Stimulated activated CD4-positive, alpha-beta T cell treated with anti-CD3 and anti-CD28 coated beads, Interleukin-1b, Interleukin-23, amount 100 ng/mL, for 24 hours (primary cell): Measurements from ENCODE around the gene CCDC87.
A peak's percentile ranks its signal among the peaks of the same experiment; 100 is the strongest.

Source experiments
- DNase-seq, 4 experiments: peaks; one replicate each; pipeline ENCODE4 v3.0.0-alpha.2; 2020; ENCODE audit warnings: low read depth in 4 of 4, low spot score in 1 of 4

The CCDC87 gene

DNA sequence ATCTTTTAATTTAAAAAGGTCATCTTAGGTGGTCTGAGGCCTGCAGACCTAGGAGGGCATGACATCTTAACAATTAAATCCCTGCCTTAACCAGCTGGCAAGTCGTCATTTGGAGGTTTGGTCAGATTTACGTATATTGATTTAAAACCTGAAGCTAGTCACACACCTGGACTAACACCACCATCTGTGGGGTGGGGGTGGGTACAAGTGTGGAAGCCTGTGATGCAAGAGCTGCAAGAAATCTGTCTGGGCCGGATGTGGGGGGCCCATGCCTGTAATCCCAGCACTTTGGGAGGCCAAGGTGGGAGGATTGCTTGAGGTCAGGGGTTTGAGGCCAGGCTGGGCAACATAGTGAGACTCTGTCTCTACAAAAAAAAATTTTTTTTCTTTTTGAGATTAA, 11.6 kb downstream of the CCDC87 start:
- no peak for DNase-seq

DNA sequence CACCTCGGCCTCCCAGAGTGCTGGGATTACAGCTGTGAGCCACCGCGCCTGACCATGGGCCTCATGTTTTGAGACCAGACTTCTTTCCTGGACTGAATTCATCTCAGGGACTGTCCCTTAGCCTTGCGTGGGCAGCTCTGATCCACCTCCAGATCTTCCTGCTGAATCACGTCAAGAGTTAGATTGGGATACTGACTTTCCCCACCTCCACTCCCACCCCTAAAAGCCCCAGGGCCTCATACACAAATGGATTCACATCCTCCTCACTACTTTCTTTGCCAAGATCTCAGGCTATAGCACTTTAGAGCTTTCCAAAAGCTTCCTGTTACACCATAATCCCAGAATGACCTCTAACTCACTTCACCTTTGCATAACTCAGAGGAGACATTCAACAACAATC, 12.1 kb downstream of the CCDC87 start:
- no peak for DNase-seq

DNA sequence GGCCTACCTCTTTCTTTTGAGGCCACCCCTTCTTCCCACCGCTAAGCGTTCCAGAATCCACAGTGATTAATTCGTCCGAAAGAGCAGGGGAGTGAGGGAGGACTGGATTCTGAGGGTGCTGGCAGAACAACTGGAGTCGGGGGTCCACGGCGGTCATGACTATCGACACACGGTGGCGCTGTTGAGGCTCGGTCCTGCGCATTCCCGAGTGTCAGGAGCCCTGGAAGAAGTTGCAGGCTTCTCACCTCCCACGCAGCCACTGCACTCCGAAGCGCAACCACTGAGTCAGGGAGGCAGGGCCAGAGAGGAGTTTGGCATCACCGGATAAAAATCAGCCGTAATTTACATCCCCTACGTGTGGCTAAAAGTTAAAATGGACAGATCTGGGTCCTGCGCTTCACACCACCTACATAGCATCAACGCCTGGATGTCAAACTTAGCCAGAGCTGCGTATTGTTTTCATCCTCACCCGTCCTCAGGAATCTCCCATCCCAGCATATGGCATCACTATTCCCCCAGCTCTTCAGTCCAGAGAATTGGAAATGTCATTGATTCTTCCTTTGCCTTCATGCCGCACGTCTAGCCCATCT, 13.8 kb downstream of the CCDC87 start:
- peak; percentile 71 to 80 (median 76) for DNase-seq

DNA sequence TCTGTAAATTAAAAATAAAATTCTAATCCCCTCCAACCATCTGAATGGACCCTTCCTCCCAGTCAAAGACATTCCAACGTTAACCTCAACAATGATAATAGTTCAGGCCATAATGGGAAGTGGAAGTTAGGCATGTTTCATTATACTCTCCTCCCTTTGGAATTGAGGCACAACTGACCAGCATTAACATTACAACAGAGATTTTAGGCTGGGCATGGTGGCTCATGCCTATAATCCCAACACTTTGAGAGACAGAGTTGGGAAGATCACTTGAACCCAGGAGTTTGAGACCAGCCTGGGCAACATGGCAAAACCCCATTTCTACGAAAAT, 22.0 kb downstream of the CCDC87 start:
- DNase-seq, result no peak

DNA sequence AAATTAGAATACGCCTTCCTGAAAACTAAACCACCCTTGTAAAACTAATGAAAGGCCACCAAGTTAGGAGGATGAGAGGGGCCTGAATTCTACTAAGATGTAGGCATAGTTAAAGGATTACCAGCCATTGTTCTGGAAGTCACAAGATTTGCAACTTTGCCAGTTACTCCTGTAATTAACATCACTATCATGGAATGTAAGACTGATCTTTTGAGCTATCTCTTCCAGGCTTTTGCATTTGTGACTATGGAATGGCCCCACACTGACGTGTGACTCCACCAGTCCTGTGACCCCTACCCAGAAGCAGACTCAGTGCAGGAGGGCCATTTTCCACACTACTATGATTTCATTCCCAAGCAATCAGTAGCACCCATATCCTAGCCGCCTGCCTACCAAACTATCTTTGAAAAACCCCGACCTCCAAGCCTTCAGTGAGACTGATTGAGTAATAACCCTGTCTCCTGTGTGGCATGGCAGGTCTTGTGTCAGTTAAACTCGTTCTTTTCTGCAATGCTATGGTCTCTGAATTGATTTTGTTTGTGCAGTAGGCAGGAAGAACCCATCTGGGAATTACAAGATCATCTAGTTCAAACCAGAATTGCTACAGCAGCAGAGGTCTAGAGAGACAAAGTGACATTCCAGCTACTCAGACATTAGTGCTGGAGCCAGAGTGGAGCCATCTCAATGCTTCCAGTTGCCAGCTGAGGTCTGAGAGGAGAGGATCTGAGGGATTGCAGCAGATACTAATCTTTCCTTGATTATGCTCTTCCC, 22.6 kb downstream of the CCDC87 start:
- no peak for DNase-seq

DNA sequence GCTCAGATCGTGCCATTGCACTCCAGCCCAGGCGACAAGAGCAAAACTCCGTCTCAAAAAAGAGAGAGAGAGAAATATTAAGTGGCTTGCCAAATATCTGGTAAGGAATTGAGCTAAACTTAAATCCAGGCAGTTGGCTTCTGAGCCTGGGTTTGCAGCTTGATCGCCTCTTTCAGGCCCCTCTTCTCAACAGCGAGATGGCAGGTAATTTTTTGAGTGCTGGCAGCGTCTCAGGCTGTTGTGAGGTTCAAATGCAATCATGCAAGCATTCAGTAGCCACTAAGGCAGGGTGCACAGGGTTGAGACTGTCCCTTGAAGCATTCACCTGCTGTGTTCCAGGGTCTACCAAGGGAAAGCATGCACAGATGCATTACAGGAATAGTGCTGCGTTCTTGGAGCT, 23.8 kb downstream of the CCDC87 start:
- no peak for DNase-seq

DNA sequence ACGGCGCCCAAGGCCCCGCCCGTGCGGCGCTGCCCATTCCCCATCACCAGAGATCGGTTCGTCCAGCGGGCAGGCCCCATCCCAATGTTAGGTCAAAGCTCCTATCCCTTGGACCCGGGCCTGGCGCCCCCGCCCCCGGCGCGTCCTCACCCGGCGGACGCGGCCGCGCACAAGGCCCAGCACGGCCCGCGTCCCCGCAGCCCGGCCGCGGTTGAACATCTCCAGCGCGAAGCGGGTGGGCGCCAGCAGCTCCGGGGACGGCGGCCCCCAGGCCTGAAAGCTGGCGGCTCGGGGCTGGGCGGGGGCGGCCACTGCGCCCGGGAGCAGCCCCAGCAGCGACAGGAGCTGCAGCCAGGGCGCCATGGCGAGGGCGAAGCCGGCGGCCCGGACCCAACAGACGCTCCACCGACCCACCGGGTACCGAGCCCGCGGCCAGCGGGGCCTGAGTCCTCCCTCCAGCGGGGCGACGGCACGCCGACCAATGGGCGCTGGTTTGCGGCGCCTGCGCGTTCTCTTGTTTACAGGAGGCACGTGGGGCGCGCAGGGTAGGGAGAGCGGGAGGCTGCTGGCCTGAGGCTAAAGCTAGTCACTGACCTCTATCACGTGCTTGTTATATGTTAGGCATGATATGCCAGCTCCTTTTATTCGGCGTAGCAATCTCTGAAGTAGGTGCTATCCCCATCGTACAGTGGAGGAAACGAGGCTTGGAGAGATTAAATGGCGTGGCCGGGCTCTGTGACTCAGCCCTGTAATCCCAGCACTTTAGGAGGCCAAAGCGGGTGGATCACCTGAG, 24.5 kb downstream of the CCDC87 start, which contains the start of gene CTSF:
Gene CTSF, minus strand, starts transcription at position 483 of the 793 bp plus-strand sequence. Its CDS starts 120 bp downstream, at position 363.
- DNase-seq, result peak; percentile 41 to 61 (median 54)

DNA sequence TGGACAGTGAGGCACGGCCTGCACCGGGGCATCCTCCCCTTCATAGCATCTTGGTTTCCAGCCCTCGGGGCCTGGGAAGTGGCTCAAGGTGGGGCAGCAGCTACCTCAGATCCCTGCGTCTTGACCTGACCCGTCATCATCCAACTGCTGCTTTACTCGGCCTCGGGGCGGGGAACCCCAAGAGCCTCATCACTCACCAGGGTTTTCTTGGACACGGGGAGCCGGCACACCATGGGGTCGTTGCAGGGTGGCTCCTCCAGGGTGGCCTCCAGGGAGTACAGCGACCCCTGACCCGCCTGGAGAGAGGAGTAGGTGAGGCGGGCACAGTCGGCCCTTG, 25.1 kb downstream of the CCDC87 start:
- DNase-seq, result no peak

DNA sequence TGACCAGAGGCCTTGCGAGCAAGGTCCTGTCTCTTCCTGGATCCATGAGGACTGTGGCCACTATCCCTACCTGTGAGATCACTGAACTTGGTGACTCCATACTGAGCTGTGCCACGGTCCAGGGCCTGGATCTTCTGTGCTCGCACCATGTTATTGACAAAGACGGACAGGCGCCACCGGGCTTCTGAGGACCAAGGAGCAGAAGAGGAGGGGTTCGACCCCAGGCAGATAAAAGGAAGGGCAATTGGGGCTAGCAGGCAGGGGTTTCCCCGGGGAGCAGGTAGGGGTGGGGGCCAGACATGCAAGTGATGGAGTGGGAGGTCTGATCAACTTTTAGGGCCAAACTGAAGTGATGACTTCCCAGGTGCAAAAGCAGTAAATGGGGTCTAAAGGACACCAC, 26.6 kb downstream of the CCDC87 start:
- DNase-seq, result no peak

DNA sequence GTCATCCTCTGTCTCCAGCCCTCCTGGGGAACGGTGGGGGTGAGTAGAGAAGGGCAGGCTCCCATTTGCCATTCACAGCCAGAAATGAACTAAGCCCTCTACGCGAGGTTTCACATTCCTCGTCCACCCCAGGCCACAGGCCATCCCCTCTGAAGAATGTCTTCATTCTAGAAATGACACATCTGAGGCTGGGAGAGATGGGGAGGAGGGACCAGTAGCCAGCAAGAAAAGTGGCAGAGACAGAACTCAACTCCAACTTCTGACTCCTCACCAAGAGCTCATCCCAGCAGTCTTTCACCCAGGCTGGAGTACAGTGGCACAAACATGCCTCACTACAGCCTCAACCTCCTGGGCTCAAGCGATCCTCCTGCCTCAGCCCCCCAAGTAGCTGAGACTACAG, 27.9 kb downstream of the CCDC87 start:
- no peak for DNase-seq

DNA sequence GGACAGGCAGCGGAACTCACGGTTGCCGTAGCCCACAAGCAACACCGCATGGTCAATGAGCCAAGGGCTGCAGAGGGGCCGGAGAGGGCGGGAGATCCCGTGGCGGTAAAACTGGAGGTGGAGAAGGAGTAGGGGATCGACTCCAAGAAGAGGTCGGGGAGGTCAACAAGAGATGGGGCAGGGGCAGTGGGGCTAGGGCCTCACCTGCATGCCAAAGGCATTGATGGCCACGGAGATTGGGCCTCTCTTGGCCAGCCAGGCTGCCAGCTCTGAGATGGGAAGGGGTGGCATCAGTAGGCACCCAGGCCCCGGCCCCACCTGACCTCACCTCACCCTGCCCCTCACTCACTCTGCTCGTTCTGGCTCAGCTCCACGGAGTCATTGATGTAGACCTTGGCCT, 28.3 kb downstream of the CCDC87 start:
- no peak for DNase-seq

DNA sequence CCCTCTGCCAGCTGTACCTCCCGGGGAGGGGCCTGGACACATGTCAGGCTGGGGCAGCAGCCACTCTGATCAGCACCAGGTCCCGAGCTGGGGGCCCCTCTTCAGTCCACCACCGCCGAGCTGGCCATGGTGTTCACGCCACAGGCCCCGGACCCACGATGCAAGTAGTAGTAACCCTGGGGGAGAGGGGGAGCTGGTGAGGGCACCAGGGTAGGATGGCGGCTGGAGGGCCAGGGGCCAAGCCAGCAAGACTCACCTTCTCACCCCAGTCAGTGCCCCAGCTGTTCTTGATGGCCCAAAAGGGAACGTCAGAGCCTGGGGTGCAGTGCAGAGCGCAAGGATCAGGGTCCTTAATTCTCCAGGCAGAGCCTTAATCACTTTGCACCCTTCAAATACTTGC, 29.0 kb downstream of the CCDC87 start:
- DNase-seq, result no peak

DNA sequence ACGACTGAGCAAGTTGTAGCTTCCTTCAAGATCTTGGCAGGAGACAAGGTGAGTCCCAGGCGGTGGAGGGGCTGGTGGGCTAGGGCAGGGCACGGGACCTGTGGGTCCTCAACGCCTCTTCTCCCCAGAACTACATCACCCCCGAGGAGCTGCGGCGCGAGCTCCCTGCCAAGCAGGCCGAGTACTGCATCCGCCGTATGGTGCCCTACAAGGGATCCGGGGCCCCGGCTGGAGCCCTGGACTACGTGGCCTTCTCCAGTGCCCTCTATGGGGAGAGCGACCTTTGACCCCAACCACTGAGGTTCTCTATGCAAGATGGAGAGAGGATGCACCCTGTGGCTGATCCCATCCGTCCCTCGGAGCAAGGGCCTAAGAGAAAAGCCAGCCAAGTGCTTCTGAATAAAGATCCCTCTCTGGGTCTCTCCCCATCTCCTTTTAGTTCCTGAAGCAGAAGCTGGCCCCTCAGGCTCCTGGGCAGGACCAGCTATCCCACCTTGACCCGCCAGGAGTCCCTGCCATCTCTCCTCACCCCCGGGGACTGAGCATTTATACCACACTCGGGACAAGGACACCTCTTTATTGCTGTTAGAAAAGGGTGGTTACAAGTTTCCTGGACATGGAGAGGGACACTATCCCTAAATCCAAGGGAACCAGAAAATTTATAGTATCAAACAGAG, 29.8 kb downstream of the CCDC87 start:
- no peak for DNase-seq

DNA sequence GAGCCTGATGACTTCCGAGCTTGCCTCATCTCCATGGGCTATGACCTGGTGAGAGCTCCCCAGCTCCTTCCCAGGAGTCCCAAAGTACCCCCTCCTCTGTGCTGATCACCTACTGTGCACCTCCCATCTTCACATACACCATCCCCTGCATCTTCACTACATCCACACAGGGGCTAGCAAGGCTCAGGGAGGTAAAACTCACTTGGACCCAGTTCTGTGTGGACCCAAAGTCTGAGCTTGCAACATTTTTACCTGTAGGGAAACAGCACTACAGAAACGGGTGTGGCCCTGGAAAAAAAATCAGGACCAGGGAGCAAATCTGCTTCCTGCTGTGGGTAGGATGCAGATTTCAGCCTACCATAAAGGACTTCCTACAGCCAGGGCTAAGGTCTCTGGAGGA, 30.6 kb downstream of the CCDC87 start:
- DNase-seq, result no peak

DNA sequence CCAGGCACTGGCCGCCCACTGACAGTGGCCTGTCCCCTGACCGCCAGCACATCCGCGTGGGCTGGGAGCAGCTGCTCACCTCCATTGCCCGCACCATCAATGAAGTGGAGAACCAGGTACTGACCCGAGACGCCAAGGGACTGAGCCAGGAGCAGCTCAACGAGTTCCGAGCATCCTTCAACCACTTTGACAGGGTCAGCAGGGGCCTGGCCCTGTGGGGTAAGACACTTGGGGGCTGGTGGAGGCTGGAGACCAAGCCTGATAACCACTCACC, 31.0 kb downstream of the CCDC87 start:
- DNase-seq, result no peak

DNA sequence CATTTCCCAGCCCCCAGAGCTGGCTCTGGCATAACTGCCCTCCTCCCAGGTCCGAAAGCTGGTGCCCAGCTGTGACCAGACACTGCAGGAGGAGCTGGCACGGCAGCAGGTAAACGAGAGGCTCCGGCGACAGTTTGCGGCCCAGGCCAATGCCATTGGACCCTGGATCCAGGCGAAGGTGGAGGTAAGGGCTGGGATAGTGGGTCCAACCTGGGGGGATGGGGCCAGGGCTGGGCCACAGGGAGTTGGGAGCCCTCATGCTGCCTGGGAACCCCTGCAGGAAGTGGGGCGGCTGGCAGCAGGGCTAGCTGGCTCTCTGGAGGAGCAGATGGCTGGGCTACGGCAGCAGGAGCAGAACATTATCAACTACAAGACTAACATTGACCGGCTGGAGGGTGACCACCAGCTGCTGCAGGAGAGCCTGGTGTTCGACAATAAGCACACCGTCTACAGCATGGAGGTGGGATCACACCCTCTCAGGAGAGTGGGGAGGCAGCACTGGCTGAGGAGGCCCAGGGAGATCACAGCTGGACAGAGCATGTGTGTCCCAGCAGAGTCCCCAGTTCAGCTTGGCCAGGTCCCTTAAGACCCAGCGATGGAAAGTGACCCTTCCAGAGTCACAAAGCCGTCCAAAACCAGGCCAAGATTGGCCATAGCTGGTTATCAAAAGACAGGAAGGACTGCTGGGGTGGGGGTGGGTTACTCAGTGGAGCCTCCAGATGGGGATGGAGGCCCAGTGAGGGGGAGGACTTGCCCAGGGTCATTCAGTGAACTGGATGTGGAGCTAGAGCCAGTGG, 31.5 kb downstream of the CCDC87 start:
- no peak for DNase-seq

DNA sequence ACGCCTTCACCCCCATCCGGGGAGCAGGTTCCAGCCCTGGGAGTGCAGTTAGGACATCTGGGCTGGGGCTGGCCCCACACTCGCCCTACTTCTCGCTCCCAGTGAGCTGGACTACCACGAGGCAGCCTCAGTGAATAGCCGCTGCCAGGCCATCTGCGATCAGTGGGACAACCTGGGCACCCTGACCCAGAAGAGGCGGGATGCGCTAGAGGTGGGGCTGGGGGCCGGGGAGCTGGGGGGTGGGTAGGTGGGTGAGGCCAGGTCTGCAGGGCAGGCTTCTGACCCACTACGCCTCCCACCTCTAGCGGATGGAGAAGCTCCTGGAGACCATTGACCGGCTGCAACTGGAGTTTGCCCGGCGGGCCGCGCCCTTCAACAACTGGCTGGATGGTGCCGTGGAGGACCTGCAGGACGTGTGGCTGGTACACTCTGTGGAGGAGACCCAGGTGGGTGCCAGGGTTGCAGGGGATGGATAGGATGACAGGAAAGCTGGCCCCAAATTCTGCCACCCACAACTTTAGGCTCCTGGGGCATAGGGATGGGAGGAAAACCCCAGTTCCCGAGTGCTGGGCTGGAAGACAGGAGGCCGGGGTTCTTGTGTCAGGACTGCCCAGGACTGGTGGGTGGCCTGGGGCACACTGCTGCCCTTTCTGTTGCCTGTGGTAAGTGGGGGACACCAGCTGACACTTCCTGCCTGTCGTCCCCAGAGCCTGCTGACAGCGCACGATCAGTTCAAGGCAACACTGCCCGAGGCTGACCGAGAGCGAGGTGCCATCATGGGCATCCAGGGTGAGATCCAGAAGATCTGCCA, 32.8 kb downstream of the CCDC87 start:
- no peak for DNase-seq

DNA sequence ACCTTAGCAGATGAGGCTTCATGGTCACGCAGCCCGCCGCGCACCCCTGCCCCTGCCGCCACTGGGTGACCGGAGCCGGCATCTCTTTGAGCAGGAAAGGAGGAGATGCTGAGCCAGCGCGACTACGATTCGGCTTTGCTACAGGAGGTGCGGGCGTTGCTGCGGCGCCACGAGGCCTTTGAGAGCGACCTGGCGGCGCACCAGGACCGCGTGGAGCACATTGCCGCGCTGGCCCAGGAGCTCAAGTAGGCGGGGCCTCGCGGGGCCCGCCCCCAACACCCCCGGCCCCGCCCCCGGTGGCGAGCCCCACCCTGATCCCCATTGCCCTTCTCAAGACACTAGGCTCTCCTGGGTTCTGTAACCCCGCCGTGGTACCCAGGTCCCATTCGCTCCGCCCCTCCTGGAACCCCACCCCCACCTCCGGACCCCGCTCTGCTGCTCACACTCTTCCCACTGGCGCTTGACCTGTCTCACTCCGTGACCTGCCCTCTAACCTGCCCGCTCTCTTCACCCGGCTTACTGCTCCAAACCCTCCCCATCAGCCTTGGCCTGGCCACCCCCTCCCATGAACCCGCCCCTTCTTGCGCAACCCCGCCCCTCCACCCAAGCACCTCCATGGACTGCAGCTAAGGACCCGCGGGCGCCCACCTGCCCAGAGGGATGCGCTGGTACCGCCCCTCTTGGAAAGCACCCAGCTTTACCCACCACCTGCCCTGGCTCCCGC, 33.6 kb downstream of the CCDC87 start:
- DNase-seq, result peak in 1 of 4 experiments; percentile 14

DNA sequence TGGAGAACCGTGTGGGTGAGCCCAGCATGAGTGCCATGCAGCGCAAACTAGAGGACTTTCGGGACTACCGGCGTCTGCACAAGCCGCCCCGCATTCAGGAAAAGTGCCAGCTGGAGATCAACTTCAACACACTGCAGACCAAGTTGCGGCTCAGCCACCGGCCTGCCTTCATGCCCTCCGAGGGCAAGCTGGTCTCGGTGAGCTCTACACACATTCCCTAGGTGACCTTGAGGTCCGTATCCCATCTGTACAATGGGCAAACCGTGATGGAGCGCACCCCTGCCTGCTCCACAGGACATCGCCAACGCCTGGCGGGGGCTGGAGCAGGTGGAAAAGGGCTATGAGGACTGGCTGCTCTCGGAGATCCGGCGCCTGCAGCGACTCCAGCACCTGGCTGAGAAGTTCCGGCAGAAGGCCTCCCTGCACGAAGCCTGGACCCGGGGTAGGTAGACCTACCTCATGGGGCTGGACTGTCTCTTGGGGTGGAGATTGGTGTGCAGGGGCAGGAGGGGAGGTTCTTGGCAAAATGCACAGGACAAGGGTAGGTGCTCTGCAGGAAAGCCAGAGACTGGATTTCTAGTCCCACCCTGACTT, 35.0 kb downstream of the CCDC87 start:
- no peak for DNase-seq
